ENCODE results near the gene CRYGA. TPM values are rescaled to one million over a fixed set of nuclear protein-coding genes. Genes with fewer than 3 reads are reported as not detected.
"Not testable (repeated sequence)": the region's sequence is repeated elsewhere in the genome, so short reads cannot be mapped to it uniquely, and the experiment has no call there.

The CRYGA gene
- total RNA-seq, 2 experiments from 2014 or later, result not detected

DNA sequence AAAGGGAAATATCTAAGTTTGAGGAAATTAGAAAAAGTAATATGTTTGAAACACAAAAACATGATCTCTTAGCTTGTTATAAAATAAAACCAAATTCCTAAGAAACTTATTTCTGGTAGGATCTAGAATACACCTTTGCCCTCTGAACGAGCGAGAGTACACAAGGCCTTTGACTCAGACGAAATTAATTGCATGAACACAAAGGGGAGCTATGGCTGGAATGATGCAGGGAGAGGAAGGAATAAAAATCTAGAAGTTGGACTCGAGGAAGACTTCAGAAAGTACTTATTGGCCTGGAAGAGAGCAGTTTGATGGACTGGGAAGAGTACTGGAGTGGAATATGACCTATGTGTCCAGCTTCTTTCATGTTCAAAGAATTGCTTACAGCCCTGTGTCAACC, 38.1 kb downstream of the CRYGA start:
- Mint-ChIP-seq H3K4me3 (no peak overlapping the region), H3K36me3 (ENCODE audit: low read depth) (no peaks in the 10 kb centered on the region)
- POLR2A ChIA-PET, result no interaction called here

DNA sequence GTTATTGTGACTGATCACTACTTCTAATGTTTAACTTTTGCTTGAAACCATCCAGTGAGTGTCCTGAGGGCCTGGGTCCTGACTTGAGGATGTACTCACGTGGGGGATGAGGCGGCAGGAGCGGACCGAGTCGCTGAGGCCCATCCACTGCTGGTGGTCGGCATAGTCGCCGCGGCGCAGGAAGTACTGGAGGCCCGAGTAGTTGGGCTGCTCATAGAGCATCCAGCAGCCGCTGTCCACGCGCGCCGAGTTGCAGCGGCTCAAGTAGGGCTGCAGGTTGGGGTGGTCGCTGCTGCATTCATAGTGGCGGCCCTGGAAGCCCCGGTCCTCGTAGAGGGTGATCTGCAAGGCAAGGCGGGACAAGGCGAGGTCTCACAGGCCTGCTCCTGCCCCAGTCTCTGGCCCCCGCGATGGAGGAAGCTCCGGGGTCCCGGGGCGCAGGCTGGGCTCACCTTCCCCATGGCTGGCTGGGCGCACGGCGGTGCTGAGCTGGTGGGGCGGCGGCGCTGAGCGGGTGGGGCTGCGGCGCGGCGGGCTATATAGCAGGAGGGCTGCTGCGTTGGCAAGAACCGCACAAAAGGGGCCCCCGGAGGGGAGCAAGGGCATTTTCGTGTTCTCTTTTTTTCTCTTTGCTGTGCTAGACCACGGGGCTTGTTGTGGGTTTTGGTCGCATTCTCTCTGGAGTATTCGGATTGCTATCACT, 39.2 kb downstream of the CRYGA start, which contains the start of gene CRYGD:
Gene CRYGD (minus strand): TSS at position 512 of the 703 bp plus-strand sequence. CDS start 51 bp downstream, at position 461.
- DNase-seq, result peak in 1 of 14 experiments; percentile 3
- Mint-ChIP-seq H3K27me3 (peaks cover 38% of the 10 kb centered on the region), H3K4me1 (ENCODE audit: low read depth) (peaks cover 12% of the 10 kb centered on the region)
- H3K4me3 Mint-ChIP-seq; ATAC-seq (ENCODE audit: poor library complexity); H3K27ac ChIP-seq (ENCODE audit: low read depth in 1 of 2, low read length in 2 of 2); H3K36me3 ChIP-seq (ENCODE audit: insufficient read depth, low read length); H3K9me3 ChIP-seq (ENCODE audit: control insufficient read depth in 1 of 2, insufficient read depth in 1 of 2, low read length in 2 of 2); H3K36me3 Mint-ChIP-seq (ENCODE audit: low read depth); CTCF ChIA-PET; H3K4me1 ChIP-seq (ENCODE audit: insufficient read depth, low read length); H3K9me3 Mint-ChIP-seq; POLR2A ChIA-PET; intact Hi-C loops (cut with DNase I, micrococcal nuclease); H3K4me3 ChIP-seq (ENCODE audit: low read length); H3K27ac Mint-ChIP-seq: not testable (repeated sequence)
- H3K27me3 ChIP-seq (ENCODE audit: control insufficient read depth in 1 of 2, insufficient read depth in 2 of 2, low read length in 2 of 2), result peaks cover 3 to 18% of the 10 kb centered on the region in 2 experiments

More for the DNA sequence above, 38.1 kb downstream of the CRYGA start:
- CTCF ChIA-PET, result no interaction called here
- H3K27me3 ChIP-seq (ENCODE audit: control insufficient read depth in 1 of 2, insufficient read depth in 2 of 2, low read length in 2 of 2), result peaks cover 3 to 18% of the 10 kb centered on the region in 2 experiments
- ATAC-seq (ENCODE audit: poor library complexity) (no peak), DNase-seq (no peak)
- peaks cover 12% of the 10 kb centered on the region for H3K4me1 Mint-ChIP-seq (ENCODE audit: low read depth)
- intact Hi-C loops (cut with DNase I, micrococcal nuclease), result no loop called here
- no peak overlapping the region for H3K27ac Mint-ChIP-seq
- no peaks in the 10 kb centered on the region for H3K36me3 ChIP-seq (ENCODE audit: insufficient read depth, low read length)
- TF ChIP-seq, protein P1, sequence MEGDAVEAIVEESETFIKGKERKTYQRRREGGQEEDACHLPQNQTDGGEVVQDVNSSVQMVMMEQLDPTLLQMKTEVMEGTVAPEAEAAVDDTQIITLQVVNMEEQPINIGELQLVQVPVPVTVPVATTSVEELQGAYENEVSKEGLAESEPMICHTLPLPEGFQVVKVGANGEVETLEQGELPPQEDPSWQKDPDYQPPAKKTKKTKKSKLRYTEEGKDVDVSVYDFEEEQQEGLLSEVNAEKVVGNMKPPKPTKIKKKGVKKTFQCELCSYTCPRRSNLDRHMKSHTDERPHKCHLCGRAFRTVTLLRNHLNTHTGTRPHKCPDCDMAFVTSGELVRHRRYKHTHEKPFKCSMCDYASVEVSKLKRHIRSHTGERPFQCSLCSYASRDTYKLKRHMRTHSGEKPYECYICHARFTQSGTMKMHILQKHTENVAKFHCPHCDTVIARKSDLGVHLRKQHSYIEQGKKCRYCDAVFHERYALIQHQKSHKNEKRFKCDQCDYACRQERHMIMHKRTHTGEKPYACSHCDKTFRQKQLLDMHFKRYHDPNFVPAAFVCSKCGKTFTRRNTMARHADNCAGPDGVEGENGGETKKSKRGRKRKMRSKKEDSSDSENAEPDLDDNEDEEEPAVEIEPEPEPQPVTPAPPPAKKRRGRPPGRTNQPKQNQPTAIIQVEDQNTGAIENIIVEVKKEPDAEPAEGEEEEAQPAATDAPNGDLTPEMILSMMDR (IDR thresholded peaks at IDR 0.05), result no peak
- H3K27ac ChIP-seq (ENCODE audit: low read depth in 1 of 2, low read length in 2 of 2), result no peak overlapping the region
- no peak overlapping the region for H3K4me3 ChIP-seq (ENCODE audit: low read length)
- peaks cover 2% of the 10 kb centered on the region for H3K4me1 ChIP-seq (ENCODE audit: insufficient read depth, low read length)
- peaks cover 2% of the 10 kb centered on the region for H3K9me3 Mint-ChIP-seq
- peaks cover 0 to 3% of the 10 kb centered on the region in 2 experiments for H3K9me3 ChIP-seq (ENCODE audit: control insufficient read depth in 1 of 2, insufficient read depth in 1 of 2, low read length in 2 of 2)
- H3K27me3 Mint-ChIP-seq, result peaks cover 38% of the 10 kb centered on the region

DNA sequence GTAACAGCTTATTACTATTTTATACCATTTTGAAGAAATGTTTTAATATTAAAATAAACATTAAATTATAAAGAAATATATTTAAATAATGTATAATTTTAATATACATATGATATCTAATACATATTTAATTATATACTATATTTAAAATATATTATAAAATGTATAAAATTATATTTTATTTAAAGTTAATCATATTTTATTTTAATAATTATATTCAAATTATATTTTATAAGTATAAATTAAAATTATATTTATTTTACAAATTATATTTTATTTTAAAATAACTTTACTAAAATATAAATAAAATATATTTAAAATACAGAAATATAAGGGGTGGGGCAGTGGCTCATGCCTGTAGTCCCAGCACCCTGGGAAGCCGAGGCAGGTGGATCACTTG, 41.1 kb downstream of the CRYGA start:
- peaks cover 2% of the 10 kb centered on the region for H3K9me3 Mint-ChIP-seq
- H3K36me3 Mint-ChIP-seq (ENCODE audit: low read depth), result no peaks in the 10 kb centered on the region
- H3K27ac Mint-ChIP-seq, result no peak overlapping the region
- H3K27me3 Mint-ChIP-seq, result peaks cover 33% of the 10 kb centered on the region
- ATAC-seq (ENCODE audit: poor library complexity) (no peak), DNase-seq (no peak)
- ChIA-PET POLR2A (no interaction called here), CTCF (no interaction called here)
- intact Hi-C loops (cut with DNase I, micrococcal nuclease), result no loop called here
- H3K4me1 ChIP-seq (ENCODE audit: insufficient read depth, low read length), result peaks cover 2% of the 10 kb centered on the region
- no peak overlapping the region for H3K4me3 Mint-ChIP-seq
- H3K36me3 ChIP-seq (ENCODE audit: insufficient read depth, low read length), result no peaks in the 10 kb centered on the region
- TF ChIP-seq, protein P1 (IDR thresholded peaks at IDR 0.05), result no peak
- no peak overlapping the region for H3K4me3 ChIP-seq (ENCODE audit: low read length)
- peaks cover 0 to 3% of the 10 kb centered on the region in 2 experiments for H3K9me3 ChIP-seq (ENCODE audit: control insufficient read depth in 1 of 2, insufficient read depth in 1 of 2, low read length in 2 of 2)
- H3K4me1 Mint-ChIP-seq (ENCODE audit: low read depth), result peaks cover 12% of the 10 kb centered on the region
- H3K27ac ChIP-seq (ENCODE audit: low read depth in 1 of 2, low read length in 2 of 2), result no peak overlapping the region
- peaks cover 3 to 18% of the 10 kb centered on the region in 2 experiments for H3K27me3 ChIP-seq (ENCODE audit: control insufficient read depth in 1 of 2, insufficient read depth in 2 of 2, low read length in 2 of 2)

DNA sequence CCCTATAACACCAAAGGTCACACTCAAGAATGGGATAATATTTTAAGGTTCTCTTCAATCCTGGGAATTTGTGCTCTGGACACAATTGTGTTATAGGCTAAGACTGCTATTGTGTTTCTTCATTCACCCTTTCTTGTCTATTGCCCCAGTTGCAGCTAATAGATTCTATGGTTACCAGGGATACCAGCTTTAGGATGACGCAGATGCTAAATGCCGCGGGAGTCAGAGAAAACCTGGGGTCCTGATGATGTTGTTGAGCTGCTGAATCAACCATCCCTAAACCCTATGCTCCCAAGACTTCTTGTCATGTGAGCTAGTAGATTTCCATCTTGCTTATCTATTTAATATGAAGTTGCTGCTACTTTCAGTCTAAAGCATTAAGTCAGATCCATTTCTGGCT, 44.5 kb downstream of the CRYGA start:
- POLR2A ChIA-PET, result no interaction called here

DNA sequence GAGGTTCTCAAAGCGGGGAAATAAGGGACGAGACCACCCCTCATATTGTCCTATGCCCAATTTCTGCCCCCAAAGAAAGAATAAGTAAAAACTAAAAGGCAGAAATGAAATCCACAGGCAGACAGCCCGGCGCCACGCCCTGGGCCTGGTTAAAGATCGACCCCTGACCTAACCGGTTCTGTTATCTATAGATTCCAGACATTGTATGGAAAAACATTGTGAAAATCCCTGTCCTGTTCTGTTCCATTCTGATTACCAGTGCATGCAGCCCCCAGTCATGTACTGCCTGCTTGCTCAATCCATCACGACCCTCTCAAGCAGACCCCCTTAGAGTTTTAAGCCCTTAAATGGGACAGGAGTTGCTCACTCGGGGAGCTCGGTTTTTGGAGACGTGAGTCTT, 46.0 kb downstream of the CRYGA start:
- ATAC-seq (ENCODE audit: poor library complexity); H3K27me3 Mint-ChIP-seq; H3K36me3 Mint-ChIP-seq (ENCODE audit: low read depth); H3K4me3 Mint-ChIP-seq; H3K27ac Mint-ChIP-seq; H3K4me1 ChIP-seq (ENCODE audit: insufficient read depth, low read length); DNase-seq; H3K4me1 Mint-ChIP-seq (ENCODE audit: low read depth); H3K9me3 ChIP-seq (ENCODE audit: control insufficient read depth in 1 of 2, insufficient read depth in 1 of 2, low read length in 2 of 2); intact Hi-C loops (cut with DNase I, micrococcal nuclease); H3K27me3 ChIP-seq (ENCODE audit: control insufficient read depth in 1 of 2, insufficient read depth in 2 of 2, low read length in 2 of 2); H3K4me3 ChIP-seq (ENCODE audit: low read length); H3K9me3 Mint-ChIP-seq; CTCF ChIA-PET; H3K36me3 ChIP-seq (ENCODE audit: insufficient read depth, low read length); POLR2A ChIA-PET; H3K27ac ChIP-seq (ENCODE audit: low read depth in 1 of 2, low read length in 2 of 2): not testable (repeated sequence)

More for the DNA sequence above, 44.5 kb downstream of the CRYGA start:
- Histone ChIP-seq H3K9me3 (ENCODE audit: control insufficient read depth in 1 of 2, insufficient read depth in 1 of 2, low read length in 2 of 2) (no peaks in the 10 kb centered on the region), H3K4me3 (ENCODE audit: low read length) (no peak overlapping the region), H3K27ac (ENCODE audit: low read depth in 1 of 2, low read length in 2 of 2) (no peak overlapping the region), H3K27me3 (ENCODE audit: control insufficient read depth in 1 of 2, insufficient read depth in 2 of 2, low read length in 2 of 2) (peaks cover 3 to 10% of the 10 kb centered on the region in 2 experiments), H3K36me3 (ENCODE audit: insufficient read depth, low read length) (no peaks in the 10 kb centered on the region), H3K4me1 (ENCODE audit: insufficient read depth, low read length) (no peaks in the 10 kb centered on the region)
- no peak overlapping the region for H3K27ac Mint-ChIP-seq
- CTCF ChIA-PET, result no interaction called here
- peaks cover 4% of the 10 kb centered on the region for H3K4me1 Mint-ChIP-seq (ENCODE audit: low read depth)
- no peaks in the 10 kb centered on the region for H3K36me3 Mint-ChIP-seq (ENCODE audit: low read depth)
- no peak for DNase-seq
- intact Hi-C loops (cut with DNase I, micrococcal nuclease), result no loop called here
- TF ChIP-seq, protein P1 (IDR thresholded peaks at IDR 0.05), result no peak
- peaks cover 11% of the 10 kb centered on the region for H3K27me3 Mint-ChIP-seq
- no peaks in the 10 kb centered on the region for H3K9me3 Mint-ChIP-seq
- no peak for ATAC-seq (ENCODE audit: poor library complexity)
- H3K4me3 Mint-ChIP-seq, result no peak overlapping the region

All from CD4-positive, alpha-beta T cell (primary cell).